Stomach smooth muscle (tissue), 2 donors: ENCODE measurements around the gene SVOPL.

Experiments
- H3K27ac ChIP-seq: one replicate; pipeline ENCODE4 v1.7.0; 2013; ENCODE audit warnings: mild to moderate bottlenecking, low read length, inconsistent platforms
- H3K27me3 ChIP-seq, 2 donors: one replicate each; pipeline ENCODE4 v1.7.0; 2013; ENCODE audit warnings: low read length in 2 of 2; ENCODE audit not compliant: insufficient read depth in 2 of 2, control insufficient read depth in 1 of 2
- H3K36me3 ChIP-seq, 2 donors: one replicate each; pipeline ENCODE4 v1.7.0; 2013; ENCODE audit warnings: low read length in 2 of 2; ENCODE audit not compliant: control insufficient read depth in 2 of 2, insufficient read depth in 2 of 2
- H3K4me1 ChIP-seq: one replicate; pipeline ENCODE4 v1.7.0; 2013; ENCODE audit warnings: low read length; ENCODE audit not compliant: control insufficient read depth, insufficient read depth
- H3K4me3 ChIP-seq, 2 donors: one replicate each; pipeline ENCODE4 v1.7.0; 2013; ENCODE audit warnings: low read length in 2 of 2
- H3K9ac ChIP-seq, 2 donors: one replicate each; pipeline ENCODE4 v1.7.0; 2013; ENCODE audit warnings: low read length in 2 of 2, mild to moderate bottlenecking in 1 of 2
- H3K9me3 ChIP-seq, 2 donors: one replicate each; pipeline ENCODE4 v1.7.0; 2013; ENCODE audit warnings: low read length in 2 of 2; ENCODE audit not compliant: control insufficient read depth in 2 of 2
- donor health status: healthy.
- donor health status: Pancreatic carcinoma.

Gene SVOPL

GRCh38 chr7:138546829-138547228 lies 154.3 kb downstream of the SVOPL start:
- H3K27ac ChIP-seq: no peak overlapping the region
- no peak overlapping the region for H3K4me3 ChIP-seq
- peaks cover 8 to 18% of the 10 kb centered on the region in 2 donors for H3K36me3 ChIP-seq
- no peaks in the 10 kb centered on the region for H3K4me1 ChIP-seq
- no peak overlapping the region for H3K9ac ChIP-seq
- H3K9me3 ChIP-seq: no peaks in the 10 kb centered on the region
- H3K27me3 ChIP-seq: no peaks in the 10 kb centered on the region

GRCh38 chr7:138546064-138546619 lies 155.0 kb downstream of the SVOPL start:
- Histone ChIP-seq H3K27ac (no peak overlapping the region), H3K9me3 (no peaks in the 10 kb centered on the region), H3K4me3 (no peak overlapping the region), H3K36me3 (peaks cover 3 to 13% of the 10 kb centered on the region in 2 donors), H3K4me1 (no peaks in the 10 kb centered on the region), H3K27me3 (no peaks in the 10 kb centered on the region), H3K9ac (no peak overlapping the region)

GRCh38 chr7:138545123-138545522 lies 156.0 kb downstream of the SVOPL start:
- no peaks in the 10 kb centered on the region for H3K9me3 ChIP-seq
- no peak overlapping the region for H3K9ac ChIP-seq
- no peaks in the 10 kb centered on the region for H3K4me1 ChIP-seq
- no peak overlapping the region for H3K27ac ChIP-seq
- peaks cover under 1 to 9% of the 10 kb centered on the region in 2 donors for H3K36me3 ChIP-seq
- no peaks in the 10 kb centered on the region for H3K27me3 ChIP-seq
- H3K4me3 ChIP-seq: no peak overlapping the region
